IMR-90 (cell line): ENCODE data around the gene CYP21A2. TPM values are rescaled to one million over a fixed set of nuclear protein-coding genes. Genes with fewer than 3 reads are reported as not detected.

ENCODE experiments used
- ATAC-seq: fragments of 200-7000 bp; cut with Tn5 transposase; 2 replicates; pipeline ENCODE4 v1.9.1; 2020; ENCODE audit warnings: low read depth, mild to moderate bottlenecking, moderate library complexity
- BruUV-seq: library from RNA; stranded (reverse); fragments of 400-500 nt; replicated peaks from 2 replicates; lab custom pipeline; 2021; lab: Mats Ljungman, UMichigan
- CTCF ChIA-PET: fragments of 300-600 bp; formaldehyde crosslinking; extraction: SDS; loops from one replicate; lab custom pipeline; 2021; ENCODE audit warnings: antibody characterized with exemption; lab: Yijun Ruan, JAX
- POLR2A ChIA-PET: fragments of 300-600 bp; sonication (Branson Sonifier 250); formaldehyde crosslinking; loops from one replicate; lab custom pipeline; 2022; ENCODE audit warnings: antibody characterized with exemption; ENCODE audit not compliant: unreplicated experiment; lab: Charles Lee
- DNase-seq: peaks from one replicate; pipeline ENCODE4 v3.0.0; 2013
- H2AFZ ChIP-seq: replicated peaks from 2 replicates; pipeline ENCODE3; 2013; ENCODE audit warnings: low read length, mild to moderate bottlenecking; ENCODE audit not compliant: poor library complexity
- H2AK5ac ChIP-seq: 2 replicates; pipeline ENCODE4 v1.6.1; 2013; ENCODE audit warnings: low read depth, low read length, inconsistent platforms
- H2AK9ac ChIP-seq: replicated peaks from 2 replicates; pipeline ENCODE3; 2013; ENCODE audit warnings: mild to moderate bottlenecking, low read depth, low read length, moderate library complexity; ENCODE audit not compliant: poor library complexity
- H2BK120ac ChIP-seq: 2 replicates; pipeline ENCODE4 v1.6.1; 2013; ENCODE audit warnings: low read depth, low read length, inconsistent platforms
- H2BK15ac ChIP-seq: 3 replicates; pipeline ENCODE4 v1.6.1; 2013; ENCODE audit warnings: low read depth, low read length, inconsistent platforms
- H2BK20ac ChIP-seq: 2 replicates; pipeline ENCODE4 v1.6.1; 2013; ENCODE audit warnings: low read depth, mild to moderate bottlenecking, inconsistent platforms, low read length, moderate library complexity
- H2BK5ac ChIP-seq: 2 replicates; pipeline ENCODE4 v1.6.1; 2013; ENCODE audit warnings: mild to moderate bottlenecking, low read depth, low read length, inconsistent platforms; ENCODE audit not compliant: poor library complexity, severe bottlenecking
- H3K14ac ChIP-seq: replicated peaks from 2 replicates; pipeline ENCODE4 v1.6.1; 2013; ENCODE audit warnings: low read depth, low read length, inconsistent platforms
- H3K18ac ChIP-seq: 2 replicates; pipeline ENCODE4 v1.6.1; 2013; ENCODE audit warnings: low read depth, low read length, control low read depth
- H3K23ac ChIP-seq: 2 replicates; pipeline ENCODE4 v1.6.1; 2013; ENCODE audit warnings: low read depth, low read length, inconsistent platforms
- H3K27ac ChIP-seq: 2 replicates; pipeline ENCODE4 v1.5.1; 2013; ENCODE audit warnings: mild to moderate bottlenecking, control low read depth, low read length; ENCODE audit not compliant: insufficient read depth
- H3K27me3 ChIP-seq: 2 replicates; pipeline ENCODE4 v1.6.1; 2013; ENCODE audit warnings: low read length; ENCODE audit not compliant: control insufficient read depth, insufficient read depth
- H3K36me3 ChIP-seq: 2 replicates; pipeline ENCODE4 v1.6.1; 2013; ENCODE audit warnings: low read length, mixed read lengths; ENCODE audit not compliant: control insufficient read depth, insufficient read depth
- H3K4ac ChIP-seq: 2 replicates; pipeline ENCODE4 v1.6.1; 2013; ENCODE audit warnings: low read depth, low read length, inconsistent platforms
- H3K4me1 ChIP-seq: 2 replicates; pipeline ENCODE4 v1.6.1; 2013; ENCODE audit warnings: low read length, mixed read lengths; ENCODE audit not compliant: control insufficient read depth, insufficient read depth
- H3K4me2 ChIP-seq: 2 replicates; pipeline ENCODE4 v1.6.1; 2013; ENCODE audit warnings: low read depth, mild to moderate bottlenecking, control low read depth, low read length, moderate library complexity
- H3K4me3 ChIP-seq: 2 replicates; pipeline ENCODE4 v1.5.1; 2013; ENCODE audit warnings: low read depth, mild to moderate bottlenecking, control low read depth, low read length, moderate library complexity; ENCODE audit not compliant: insufficient read depth
- H3K56ac ChIP-seq: 2 replicates; pipeline ENCODE4 v1.6.1; 2013; ENCODE audit warnings: low read length, inconsistent platforms; ENCODE audit not compliant: insufficient read depth; ENCODE audit errors: extremely low read depth
- H3K79me1 ChIP-seq, 2 experiments: 2 replicates each; pipeline ENCODE4 v1.6.1; 2013; ENCODE audit warnings: low read length in 2 of 2, inconsistent platforms in 1 of 2, low read depth in 1 of 2
- H3K9ac ChIP-seq: 2 replicates; pipeline ENCODE4 v1.6.1; 2013; ENCODE audit warnings: low read depth, low read length, control low read depth
- H3K9me1 ChIP-seq: 2 replicates; pipeline ENCODE4 v1.6.1; 2013; ENCODE audit warnings: low read length, inconsistent platforms; ENCODE audit not compliant: insufficient read depth
- H3K9me3 ChIP-seq: 2 replicates; pipeline ENCODE4 v1.6.1; 2013; ENCODE audit warnings: low read length; ENCODE audit not compliant: control insufficient read depth, insufficient read depth
- H4K20me1 ChIP-seq: 2 replicates; pipeline ENCODE4 v1.6.1; 2013; ENCODE audit warnings: low read length, inconsistent platforms; ENCODE audit not compliant: insufficient read depth
- H4K5ac ChIP-seq: 2 replicates; pipeline ENCODE4 v1.6.1; 2013; ENCODE audit warnings: mild to moderate bottlenecking, low read depth, low read length, control low read depth
- H4K8ac ChIP-seq, 2 experiments: 2 replicates each; pipeline ENCODE4 v1.6.1; 2013; ENCODE audit warnings: low read depth in 2 of 2, low read length in 2 of 2, control low read depth in 1 of 2, inconsistent platforms in 1 of 2
- H4K91ac ChIP-seq: 2 replicates; pipeline ENCODE4 v1.6.1; 2013; ENCODE audit warnings: low read depth, low read length, inconsistent platforms; ENCODE audit not compliant: insufficient read depth
- RAD21 ChIP-seq: IDR thresholded peaks from 2 replicates; pipeline ENCODE4 v1.6.1; 2012; ENCODE audit warnings: low read length, improper control_type of control experiment
- SMC3 ChIP-seq: fragments of 150-350 bp; IDR thresholded peaks from 2 replicates; pipeline ENCODE4 v1.6.1; 2016; ENCODE audit warnings: low read depth, mild to moderate bottlenecking, antibody characterized with exemption, low read length, moderate library complexity
- WGBS, 2 experiments: methylation state at CpG; one replicate each; pipeline versions ENCODE4 v1.1.5 to v1.1.7; 2013; ENCODE audit warnings: missing lambda C conversion rate in 2 of 2; ENCODE audit not compliant: insufficient read length in 1 of 2; ENCODE audit errors: extremely low coverage in 2 of 2; 5-methylcytosine and 5-hydroxymethylcytosine counted together
- dilution Hi-C: fragments of 300-500 bp; cut with HindIII; formaldehyde crosslinking; loops from one replicate; pipeline ENCODE4 v1.14.3; 2018; ENCODE audit warnings: low sequenced_read_pairs; ENCODE audit not compliant: unreplicated experiment
- in situ Hi-C: fragments of 300-500 bp; cut with MboI; formaldehyde crosslinking; loops from 3 replicates; pipeline ENCODE4 v1.14.3; 2019; ENCODE audit warnings: low sequenced_read_pairs, inconsistent platforms, mixed read lengths
- intact Hi-C: fragments of 100-400 bp; cut with micrococcal nuclease; formaldehyde crosslinking; loops from 2 replicates; pipeline ENCODE4 v1.10.0; 2022
- polyA plus RNA-seq, 3 experiments: library from polyadenylated mRNA; depleted of rRNA; stranded (reverse); fragments of >200 nt; gene quantifications; 2 replicates each; pipeline ENCODE4 v1.2.3, GENCODE V29; 2012; ENCODE audit warnings: low replicate concordance in 1 of 3
- total RNA-seq: library from RNA; depleted of rRNA; stranded (reverse); fragments of >200 nt; gene quantifications from 2 replicates; pipeline ENCODE4 v1.2.3, GENCODE V29; 2012

The CYP21A2 gene
- total and polyA plus RNA-seq, 2 of the 4 experiments (the other 2 are of a cell fraction) = 0.03 TPM; not detected in 1

GRCh38 chr6:32074996-32075532, 36.8 kb downstream of the CYP21A2 start:
- POLR2A ChIA-PET = no interaction called here
- Histone ChIP-seq H3K27ac (no peak overlapping the region), H2BK5ac (no peak overlapping the region), H2BK120ac (no peak overlapping the region), H2AK5ac (peak overlapping the region; percentile 42; the same call in 1 of the 2 replicates), H2AK9ac (no peak overlapping the region), H2AFZ (no peak overlapping the region), H3K9ac (no peak overlapping the region), H4K91ac (peak overlapping the region; percentile 18; the same call in 1 of the 2 replicates), H2BK15ac (peak overlapping the region; percentile 14; the same call in 1 of the 3 replicates), H3K56ac (no peak overlapping the region), H3K9me1 (peaks cover 11% of the 10 kb centered on the region; the same call in 1 of the 2 replicates), H4K8ac (no peak overlapping the region), H4K5ac (no peak overlapping the region), H3K36me3 (no peaks in the 10 kb centered on the region), H3K23ac (peak overlapping the region; percentile 4; the same call in 1 of the 2 replicates), H3K14ac (peak overlapping the region; percentile 55; the same call in 1 of the 2 replicates), H3K4me3 (no peak overlapping the region), H3K9me3 (no peaks in the 10 kb centered on the region), H3K4ac (no peak overlapping the region), H3K18ac (no peak overlapping the region), H3K79me1 (no peaks in the 10 kb centered on the region), H2BK20ac (peak overlapping the region; percentile 50; the same call in 1 of the 2 replicates), H3K27me3 (peaks cover 9% of the 10 kb centered on the region), H4K20me1 (peaks cover 5% of the 10 kb centered on the region; the same call in 1 of the 2 replicates), H3K4me1 (peaks cover 16% of the 10 kb centered on the region), H3K4me2 (no peak overlapping the region)
- peak; percentile 34 for DNase-seq
- intact Hi-C loops (no loop called here), in situ Hi-C loops (no loop called here), dilution Hi-C loops (no loop called here)
- CTCF ChIA-PET = no interaction called here
- no TSS peak for BruUV-seq
- WGBS, 2 experiments = 85% methylated on average over 7 of the region's 8 CpGs; no CpG with 5 or more reads in 1 of the 2 experiments
- peak; percentile 53 for ATAC-seq
- TF ChIP-seq RAD21 (no peak), SMC3 (no peak)
